Lower leg skin (tissue), 3 donors: ENCODE data around the gene CCNI.

Experiments
- POLR2A ChIP-seq, 2 donors: fragments of 450-650 bp; IDR thresholded peaks; one replicate each; pipeline ENCODE4 v1.6.1; 2016 to 2017; ENCODE audit warnings: antibody characterized with exemption in 2 of 2, mild to moderate bottlenecking in 1 of 2, moderate library complexity in 1 of 2
- TF ChIP-seq, protein P1 (sequence below), 3 donors: fragments of 450-650 bp; IDR thresholded peaks; one replicate each; pipeline ENCODE4 v1.5.1; 2016; ENCODE audit warnings: antibody characterized with exemption in 3 of 3, mild to moderate bottlenecking in 3 of 3, moderate library complexity in 2 of 3

DNA sequence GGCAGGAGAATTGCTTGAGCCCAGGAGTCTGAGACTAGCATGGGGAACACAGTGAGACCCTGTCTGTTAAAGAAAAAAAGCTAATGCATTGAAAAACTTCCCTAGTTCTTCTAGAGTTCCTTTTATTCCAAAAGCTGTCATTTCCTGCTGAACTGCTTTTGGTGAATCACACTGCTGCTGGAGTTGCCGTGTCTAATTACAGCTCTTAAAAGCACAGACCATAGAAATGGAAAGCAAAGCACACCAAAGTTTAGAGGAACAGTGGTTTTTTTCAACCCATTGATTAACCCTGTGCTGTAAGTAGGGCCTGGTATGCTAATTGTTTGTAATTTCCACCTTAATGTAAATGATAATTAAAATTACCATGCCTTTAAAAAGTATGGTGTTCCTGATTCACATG is 73.9 kb downstream of the CCNI start:
- TF ChIP-seq, protein P1, sequence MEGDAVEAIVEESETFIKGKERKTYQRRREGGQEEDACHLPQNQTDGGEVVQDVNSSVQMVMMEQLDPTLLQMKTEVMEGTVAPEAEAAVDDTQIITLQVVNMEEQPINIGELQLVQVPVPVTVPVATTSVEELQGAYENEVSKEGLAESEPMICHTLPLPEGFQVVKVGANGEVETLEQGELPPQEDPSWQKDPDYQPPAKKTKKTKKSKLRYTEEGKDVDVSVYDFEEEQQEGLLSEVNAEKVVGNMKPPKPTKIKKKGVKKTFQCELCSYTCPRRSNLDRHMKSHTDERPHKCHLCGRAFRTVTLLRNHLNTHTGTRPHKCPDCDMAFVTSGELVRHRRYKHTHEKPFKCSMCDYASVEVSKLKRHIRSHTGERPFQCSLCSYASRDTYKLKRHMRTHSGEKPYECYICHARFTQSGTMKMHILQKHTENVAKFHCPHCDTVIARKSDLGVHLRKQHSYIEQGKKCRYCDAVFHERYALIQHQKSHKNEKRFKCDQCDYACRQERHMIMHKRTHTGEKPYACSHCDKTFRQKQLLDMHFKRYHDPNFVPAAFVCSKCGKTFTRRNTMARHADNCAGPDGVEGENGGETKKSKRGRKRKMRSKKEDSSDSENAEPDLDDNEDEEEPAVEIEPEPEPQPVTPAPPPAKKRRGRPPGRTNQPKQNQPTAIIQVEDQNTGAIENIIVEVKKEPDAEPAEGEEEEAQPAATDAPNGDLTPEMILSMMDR (IDR thresholded peaks at IDR 0.05), result no peak
- TF ChIP-seq POLR2A (IDR thresholded peaks at IDR 0.05), result no peak
